SK-N-SH treated with all-trans-retinoic acid at 6 μM for 48 hours (cell line): ENCODE data around the gene SMAD3.

Experiments
- ATAC-seq: fragments of 200-7000 bp; cut with Tn5 transposase; 3 replicates; pipeline ENCODE4 v1.9.1; 2020; ENCODE audit warnings: mild to moderate bottlenecking, moderate library complexity
- ARNTL ChIP-seq: fragments of 450-650 bp; formaldehyde crosslinking; IDR thresholded peaks from 2 replicates; pipeline ENCODE4 v1.5.0; 2020; ENCODE audit warnings: low read depth, mild to moderate bottlenecking, moderate library complexity, borderline replicate concordance
- BACH2 ChIP-seq: fragments of 250-450 bp; sonication (Bioruptor Pico); IDR thresholded peaks from 2 replicates; pipeline ENCODE4 v1.9.0; 2021; ENCODE audit warnings: mild to moderate bottlenecking, borderline replicate concordance
- CSDC2 ChIP-seq: fragments of 250-450 bp; sonication (Bioruptor Pico); IDR thresholded peaks from 2 replicates; pipeline ENCODE4 v1.5.0; 2020; ENCODE audit warnings: mild to moderate bottlenecking, moderate library complexity
- CSRNP3 ChIP-seq: fragments of 250-450 bp; sonication (Bioruptor Pico); IDR thresholded peaks from 2 replicates; pipeline ENCODE4 v1.5.1; 2021; ENCODE audit warnings: mild to moderate bottlenecking, moderate library complexity
- ESRRG ChIP-seq: fragments of 250-450 bp; sonication (Bioruptor Pico); IDR thresholded peaks from 2 replicates; pipeline ENCODE4 v1.6.1; 2021; ENCODE audit warnings: mild to moderate bottlenecking
- GLIS3 ChIP-seq: fragments of 250-450 bp; sonication (Bioruptor Pico); IDR thresholded peaks from 2 replicates; pipeline ENCODE4 v1.5.0; 2020; ENCODE audit warnings: mild to moderate bottlenecking, moderate library complexity
- ISL1 ChIP-seq: fragments of 250-450 bp; sonication (Bioruptor Pico); IDR thresholded peaks from 2 replicates; pipeline ENCODE4 v2.1.2; 2022; ENCODE audit warnings: mild to moderate bottlenecking, moderate library complexity
- OSR1 ChIP-seq: fragments of 250-450 bp; sonication (Bioruptor Pico); IDR thresholded peaks from 2 replicates; pipeline ENCODE4 v1.8.0; 2022; ENCODE audit warnings: moderate library complexity, mild to moderate bottlenecking, inconsistent platforms
- PPARA ChIP-seq: fragments of 250-450 bp; sonication (Bioruptor Pico); IDR thresholded peaks from 2 replicates; pipeline ENCODE4 v1.5.0; 2020; ENCODE audit warnings: mild to moderate bottlenecking, borderline replicate concordance
- RARB ChIP-seq: fragments of 250-450 bp; sonication (Bioruptor Pico); IDR thresholded peaks from 2 replicates; pipeline ENCODE4 v1.8.0; 2021; ENCODE audit warnings: mild to moderate bottlenecking, moderate library complexity
- SNAI2 ChIP-seq: fragments of 250-450 bp; sonication (Bioruptor Pico); IDR thresholded peaks from 2 replicates; pipeline ENCODE4 v1.5.0; 2020; ENCODE audit warnings: mild to moderate bottlenecking, moderate library complexity
- TCF4 ChIP-seq: fragments of 250-450 bp; sonication (Bioruptor Pico); IDR thresholded peaks from 2 replicates; pipeline ENCODE4 v1.8.0; 2021; ENCODE audit warnings: mild to moderate bottlenecking, moderate library complexity, borderline replicate concordance
- TOX ChIP-seq: fragments of 250-450 bp; sonication (Bioruptor Pico); IDR thresholded peaks from 2 replicates; pipeline ENCODE4 v1.8.0; 2021; ENCODE audit warnings: mild to moderate bottlenecking, moderate library complexity, borderline replicate concordance
- TSHZ2 ChIP-seq: fragments of 250-450 bp; sonication (Bioruptor Pico); IDR thresholded peaks from 2 replicates; pipeline ENCODE4 v1.5.0; 2020; ENCODE audit warnings: mild to moderate bottlenecking, moderate library complexity
- ZC3H10 ChIP-seq: fragments of 250-450 bp; sonication (Bioruptor Pico); IDR thresholded peaks from 2 replicates; pipeline ENCODE4 v1.5.1; 2021; ENCODE audit warnings: mild to moderate bottlenecking, moderate library complexity
- ZFP3 ChIP-seq: fragments of 250-450 bp; sonication (Bioruptor Pico); IDR thresholded peaks from 2 replicates; pipeline ENCODE4 v1.5.0; 2020; ENCODE audit warnings: mild to moderate bottlenecking, moderate library complexity
- ZFP30 ChIP-seq: fragments of 450-650 bp; formaldehyde crosslinking; IDR thresholded peaks from 2 replicates; pipeline ENCODE4 v1.5.0; 2022; ENCODE audit warnings: mild to moderate bottlenecking, moderate library complexity
- ZNF70 ChIP-seq: fragments of 450-650 bp; formaldehyde crosslinking; IDR thresholded peaks from 2 replicates; pipeline ENCODE4 v1.5.0; 2020; ENCODE audit warnings: mild to moderate bottlenecking, moderate library complexity
- ZNF8 ChIP-seq: fragments of 450-650 bp; formaldehyde crosslinking; IDR thresholded peaks from 2 replicates; pipeline ENCODE4 v1.5.0; 2020; ENCODE audit warnings: mild to moderate bottlenecking, moderate library complexity
- TF ChIP-seq, protein P1 (sequence below): fragments of 250-450 bp; sonication (Bioruptor Pico); IDR thresholded peaks from 2 replicates; pipeline ENCODE4 v1.5.1; 2020; ENCODE audit warnings: low read depth, mild to moderate bottlenecking, moderate library complexity
- TF ChIP-seq, protein P2 (sequence below): fragments of 250-450 bp; sonication (Bioruptor Pico); IDR thresholded peaks from 2 replicates; pipeline ENCODE4 v1.8.0; 2021; ENCODE audit warnings: low read depth, mild to moderate bottlenecking, moderate library complexity, borderline replicate concordance

Gene SMAD3

DNA sequence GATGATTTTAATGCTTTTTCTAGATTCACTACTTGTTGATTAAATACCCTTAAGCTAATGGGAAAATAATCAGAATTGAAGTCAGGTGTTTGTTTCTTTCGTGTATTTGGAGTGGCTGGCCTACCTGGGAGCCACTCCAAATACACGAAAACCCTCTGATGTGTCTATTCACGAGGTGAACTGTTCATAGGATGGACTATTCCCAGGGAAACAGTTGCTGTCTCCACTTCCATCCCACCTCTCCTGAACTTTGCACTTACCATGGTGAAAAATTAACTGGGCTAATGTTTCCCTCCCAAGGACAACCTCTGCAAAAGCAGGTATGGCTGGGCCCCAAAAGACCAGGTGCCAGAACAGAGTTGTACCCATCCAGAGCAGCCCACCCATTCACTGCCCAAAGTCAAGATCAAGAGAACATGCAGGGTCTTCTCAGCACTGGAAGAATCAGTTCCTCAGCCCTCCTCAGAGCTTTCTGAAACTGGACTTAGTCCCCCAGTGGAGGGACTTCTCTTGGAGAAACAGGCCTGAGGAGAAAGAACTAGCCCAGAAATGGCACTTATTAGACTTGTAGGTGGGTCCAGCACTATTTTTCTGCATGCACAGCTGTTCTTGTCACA is 2.9 kb upstream of the SMAD3 start:
- TF ChIP-seq ESRRG (CRISPR knock-in tag) (no peak), CSDC2 (no peak), BACH2 (CRISPR knock-in tag) (no peak), TOX (CRISPR knock-in tag) (no peak), ZFP3 (CRISPR knock-in tag) (no peak), RARB (no peak), ZC3H10 (CRISPR knock-in tag) (no peak), TSHZ2 (CRISPR knock-in tag) (no peak), ZNF70 (no peak), ZFP30 (CRISPR knock-in tag) (no peak), TCF4 (no peak), PPARA (no peak)
- ATAC-seq: no peak

DNA sequence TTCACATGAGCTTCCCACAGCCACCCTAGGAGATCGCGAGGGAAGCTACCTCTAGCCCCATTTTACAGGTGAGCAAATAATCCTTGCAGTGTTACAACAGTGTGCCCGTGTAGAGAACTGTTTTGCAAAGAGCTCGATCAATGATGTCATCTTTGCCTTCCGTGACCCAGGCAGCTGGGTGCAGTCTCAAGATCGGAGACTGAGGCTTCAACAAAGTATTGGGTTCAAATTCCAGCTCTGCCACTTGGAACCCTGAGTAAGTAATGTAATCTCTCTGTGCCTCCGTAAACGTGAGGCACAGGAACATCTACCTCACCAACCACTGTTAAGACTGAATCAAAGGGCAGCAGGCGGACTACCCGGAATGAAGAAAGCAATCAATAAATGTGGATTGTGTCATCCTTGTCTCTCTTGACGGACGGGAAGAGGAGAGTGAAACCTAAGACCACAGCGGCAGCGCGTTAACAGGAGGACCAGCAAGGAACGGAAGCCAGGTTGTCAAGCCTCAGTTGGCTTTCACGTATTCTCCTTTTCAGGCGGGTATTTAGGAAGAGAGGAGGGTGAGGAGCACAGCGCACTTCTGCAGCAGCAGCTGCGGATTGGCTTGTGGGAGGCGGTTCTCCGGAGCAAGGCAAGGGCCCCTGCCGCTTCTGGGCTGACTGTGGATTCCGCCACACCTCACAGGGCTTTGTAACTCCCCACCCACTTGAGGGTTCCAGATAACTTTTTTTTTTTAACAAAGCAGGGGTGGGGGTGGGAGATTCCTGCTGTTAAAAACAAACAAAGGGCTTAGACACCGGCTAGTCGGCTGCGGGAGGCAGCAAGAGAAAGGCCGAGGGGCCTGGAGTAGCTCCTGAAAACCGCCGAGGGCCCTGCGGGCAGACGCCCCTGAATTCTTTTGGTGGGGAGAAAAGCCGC is 1.5 kb upstream of the SMAD3 start:
- ATAC-seq: no peak
- no peak for TF ChIP-seq ZNF70
- TF ChIP-seq BACH2 (CRISPR knock-in tag): no peak
- TF ChIP-seq ARNTL: no peak
- no peak for TF ChIP-seq PPARA
- TF ChIP-seq TOX (CRISPR knock-in tag): no peak
- TF ChIP-seq SNAI2: no peak
- TF ChIP-seq, protein P1, sequence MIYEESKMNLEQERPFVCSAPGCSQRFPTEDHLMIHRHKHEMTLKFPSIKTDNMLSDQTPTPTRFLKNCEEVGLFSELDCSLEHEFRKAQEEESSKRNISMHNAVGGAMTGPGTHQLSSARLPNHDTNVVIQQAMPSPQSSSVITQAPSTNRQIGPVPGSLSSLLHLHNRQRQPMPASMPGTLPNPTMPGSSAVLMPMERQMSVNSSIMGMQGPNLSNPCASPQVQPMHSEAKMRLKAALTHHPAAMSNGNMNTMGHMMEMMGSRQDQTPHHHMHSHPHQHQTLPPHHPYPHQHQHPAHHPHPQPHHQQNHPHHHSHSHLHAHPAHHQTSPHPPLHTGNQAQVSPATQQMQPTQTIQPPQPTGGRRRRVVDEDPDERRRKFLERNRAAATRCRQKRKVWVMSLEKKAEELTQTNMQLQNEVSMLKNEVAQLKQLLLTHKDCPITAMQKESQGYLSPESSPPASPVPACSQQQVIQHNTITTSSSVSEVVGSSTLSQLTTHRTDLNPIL (CRISPR knock-in tag): no peak
- TF ChIP-seq CSDC2: no peak
- TF ChIP-seq GLIS3 (CRISPR knock-in tag): no peak
- TF ChIP-seq CSRNP3 (CRISPR knock-in tag): no peak
- TF ChIP-seq ZFP30 (CRISPR knock-in tag): no peak
- TF ChIP-seq OSR1 (CRISPR knock-in tag): no peak
- no peak for TF ChIP-seq TCF4
- TF ChIP-seq, protein P2, sequence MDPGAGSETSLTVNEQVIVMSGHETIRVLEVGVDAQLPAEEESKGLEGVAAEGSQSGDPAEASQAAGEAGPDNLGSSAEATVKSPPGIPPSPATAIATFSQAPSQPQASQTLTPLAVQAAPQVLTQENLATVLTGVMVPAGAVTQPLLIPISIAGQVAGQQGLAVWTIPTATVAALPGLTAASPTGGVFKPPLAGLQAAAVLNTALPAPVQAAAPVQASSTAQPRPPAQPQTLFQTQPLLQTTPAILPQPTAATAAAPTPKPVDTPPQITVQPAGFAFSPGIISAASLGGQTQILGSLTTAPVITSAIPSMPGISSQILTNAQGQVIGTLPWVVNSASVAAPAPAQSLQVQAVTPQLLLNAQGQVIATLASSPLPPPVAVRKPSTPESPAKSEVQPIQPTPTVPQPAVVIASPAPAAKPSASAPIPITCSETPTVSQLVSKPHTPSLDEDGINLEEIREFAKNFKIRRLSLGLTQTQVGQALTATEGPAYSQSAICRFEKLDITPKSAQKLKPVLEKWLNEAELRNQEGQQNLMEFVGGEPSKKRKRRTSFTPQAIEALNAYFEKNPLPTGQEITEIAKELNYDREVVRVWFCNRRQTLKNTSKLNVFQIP (CRISPR knock-in tag): no peak
- no peak for TF ChIP-seq ZNF8 (CRISPR knock-in tag)
- TF ChIP-seq RARB: no peak
- TF ChIP-seq ISL1 (CRISPR knock-in tag): no peak
- no peak for TF ChIP-seq ESRRG (CRISPR knock-in tag)
- no peak for TF ChIP-seq ZFP3 (CRISPR knock-in tag)
- no peak for TF ChIP-seq ZC3H10 (CRISPR knock-in tag)

- peak; percentile 33; the same call in 2 of the 3 replicates for ATAC-seq
- TF ChIP-seq ZFP3 (CRISPR knock-in tag): peak; percentile 74
- no peak for TF ChIP-seq SNAI2
- TF ChIP-seq CSDC2: 0 out of 2 replicates have a peak, but pooled peaks have one; percentile 62
- TF ChIP-seq TSHZ2 (CRISPR knock-in tag): no peak
- TF ChIP-seq ZNF70: peak; percentile 34; the same call in 1 of the 2 replicates
These were observed 533 bp upstream of the SMAD3 start for GRCh38 chr15:67064607-67065530.
